K562 (cell line): ENCODE results near the gene TTC9B. TPM values are rescaled to one million over a fixed set of nuclear protein-coding genes. Genes with fewer than 3 reads are reported as not detected.
A peak's percentile ranks its signal among the peaks of the same experiment; 100 is the strongest.

Experiments used
- DACH1 ChIP-seq: fragments of 450-650 bp; IDR thresholded peaks from 2 replicates; pipeline ENCODE4 v1.6.1; 2018; ENCODE audit not compliant: partially characterized antibody
- E2F6 ChIP-seq, 2 experiments: IDR thresholded peaks; 2 replicates each; pipeline ENCODE4 v1.6.1; 2011; ENCODE audit warnings: borderline replicate concordance in 1 of 2, control low read depth in 1 of 2, low read depth in 1 of 2, low read length in 1 of 2, mild to moderate bottlenecking in 1 of 2, mixed read lengths in 1 of 2, moderate library complexity in 1 of 2; ENCODE audit not compliant: insufficient read depth in 1 of 2, insufficient read length in 1 of 2, poor library complexity in 1 of 2, severe bottlenecking in 1 of 2; ENCODE audit errors: extremely low read depth in 1 of 2
- JUND ChIP-seq, 2 experiments: IDR thresholded peaks; 2 replicates in 1 of 2; 3 replicates in 1 of 2; pipeline ENCODE4 v1.6.1; 2011; ENCODE audit warnings: borderline replicate concordance in 2 of 2, low read depth in 2 of 2, low read length in 2 of 2, improper control_type of control experiment in 1 of 2, missing biosample characterization in 1 of 2, missing genetic modification characterization in 1 of 2, missing genetic modification reagents in 1 of 2
- MITF ChIP-seq: IDR thresholded peaks from 2 replicates; pipeline ENCODE4 v1.6.1; 2014; ENCODE audit warnings: antibody characterized with exemption
- NFE2 ChIP-seq: IDR thresholded peaks from 2 replicates; pipeline ENCODE4 v1.6.1; 2014; ENCODE audit warnings: antibody characterized with exemption, low read depth
- RCOR1 ChIP-seq, 2 experiments: IDR thresholded peaks; 2 replicates each; pipeline ENCODE4 v1.6.1; 2012; ENCODE audit warnings: low read depth in 2 of 2, low read length in 2 of 2, borderline replicate concordance in 1 of 2, improper control_type of control experiment in 1 of 2
- SAFB ChIP-seq: fragments of 200-400 bp; formaldehyde crosslinking; IDR thresholded peaks from 2 replicates; pipeline ENCODE4 v1.6.1; 2017; ENCODE audit warnings: low read depth, low read length, borderline replicate concordance
- SMARCE1 ChIP-seq: fragments of 450-650 bp; IDR thresholded peaks from 2 replicates; pipeline ENCODE4 v1.7.1; 2016; ENCODE audit warnings: mild to moderate bottlenecking
- SREBF2 ChIP-seq: sonication (generic); formaldehyde crosslinking; IDR thresholded peaks from 2 replicates; pipeline ENCODE4 v1.4.0; 2020; ENCODE audit warnings: mild to moderate bottlenecking, missing genetic modification reagents
- TAF15 ChIP-seq: fragments of 200-400 bp; formaldehyde crosslinking; IDR thresholded peaks from 2 replicates; pipeline ENCODE4 v1.6.1; 2017; ENCODE audit warnings: mild to moderate bottlenecking, low read depth, low read length, moderate library complexity
- TFE3 ChIP-seq: fragments of 450-650 bp; formaldehyde crosslinking; IDR thresholded peaks from 2 replicates; pipeline ENCODE4 v1.4.0; 2020; ENCODE audit warnings: mild to moderate bottlenecking, mixed read lengths
- TOE1 ChIP-seq, 2 experiments: fragments of 450-650 bp in 1 of 2; sonication (generic) in 1 of 2; formaldehyde crosslinking in 1 of 2; IDR thresholded peaks; 2 replicates each; pipeline versions ENCODE4 v1.7.1 to v1.8.0; 2016 to 2022; ENCODE audit warnings: borderline replicate concordance in 2 of 2, mild to moderate bottlenecking in 2 of 2, antibody characterized with exemption in 1 of 2, inconsistent platforms in 1 of 2, low read depth in 1 of 2, missing genetic modification reagents in 1 of 2, moderate library complexity in 1 of 2
- USF2 ChIP-seq: sonication (generic); formaldehyde crosslinking; IDR thresholded peaks from 2 replicates; pipeline ENCODE4 v1.5.0; 2020; ENCODE audit warnings: missing genetic modification reagents
- ZNF232 ChIP-seq: sonication (generic); formaldehyde crosslinking; IDR thresholded peaks from 2 replicates; pipeline ENCODE4 v1.8.0; 2022; ENCODE audit warnings: mild to moderate bottlenecking, missing genetic modification reagents
- ZNF740 ChIP-seq, 3 experiments: fragments of 200-800 bp in 1 of 3; sonication (Bioruptor generic) in 1 of 3; sonication (generic) in 1 of 3; formaldehyde crosslinking in 1 of 3; IDR thresholded peaks; 2 replicates each; pipeline versions ENCODE4 v1.6.1 to v1.8.0; 2016 to 2022; ENCODE audit warnings: mild to moderate bottlenecking in 2 of 3, missing compliant biosample characterization in 2 of 3, missing genetic modification characterization in 2 of 3, missing genetic modification reagents in 1 of 3
- polyA plus RNA-seq, 8 experiments: library from polyadenylated mRNA; depleted of rRNA in 4 of 8; stranded (reverse) in 5 of 8; unstranded in 3 of 8; fragments of >200 nt; fragmentation: Nextera tagmentation in 2 of 8; fragmentation: Illumina TruSeq in 1 of 8; extraction: Ambion mirVana in 2 of 8; extraction: Trizol in 1 of 8; gene quantifications; 2 replicates each; pipeline versions ENCODE4 v1.2.1 to v1.2.3, GENCODE V29; 2011 to 2014; ENCODE audit warnings: inconsistent platforms in 1 of 8, missing spikeins in 1 of 8
- total RNA-seq, 7 experiments: library from RNA; depleted of rRNA in 6 of 7; stranded (reverse); fragments of >200 nt in 6 of 7; fragmentation: Illumina TruSeq in 2 of 7; extraction: Trizol in 2 of 7; gene quantifications; 2 replicates each; pipeline versions ENCODE4 v1.2.1 to v1.2.3, GENCODE V29; 2011 to 2021; ENCODE audit warnings: low replicate concordance in 1 of 7
- TF ChIP-seq, protein P1 (sequence below): conservative IDR thresholded peaks from 2 replicates; pipeline ENCODE4 v1.6.1; 2011; ENCODE audit warnings: low read depth, mild to moderate bottlenecking, low read length; ENCODE audit not compliant: control insufficient read depth

Gene TTC9B
- total and polyA plus RNA-seq, 9 of the 15 experiments (the other 6 are each of a cell fraction or from before 2014, with no cell fraction given), result 0.06 to 0.14 TPM; not detected in 7

- TF ChIP-seq, protein P1, sequence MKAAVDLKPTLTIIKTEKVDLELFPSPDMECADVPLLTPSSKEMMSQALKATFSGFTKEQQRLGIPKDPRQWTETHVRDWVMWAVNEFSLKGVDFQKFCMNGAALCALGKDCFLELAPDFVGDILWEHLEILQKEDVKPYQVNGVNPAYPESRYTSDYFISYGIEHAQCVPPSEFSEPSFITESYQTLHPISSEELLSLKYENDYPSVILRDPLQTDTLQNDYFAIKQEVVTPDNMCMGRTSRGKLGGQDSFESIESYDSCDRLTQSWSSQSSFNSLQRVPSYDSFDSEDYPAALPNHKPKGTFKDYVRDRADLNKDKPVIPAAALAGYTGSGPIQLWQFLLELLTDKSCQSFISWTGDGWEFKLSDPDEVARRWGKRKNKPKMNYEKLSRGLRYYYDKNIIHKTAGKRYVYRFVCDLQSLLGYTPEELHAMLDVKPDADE, result no peak
- TF ChIP-seq DACH1 (peak; percentile 87), SREBF2 (CRISPR knock-in tag) (peak; percentile 94; the same call in 1 of the 2 replicates), RCOR1 (IDR thresholded peaks at IDR 0.05; ENCODE audit: borderline replicate concordance in 1 of 2, low read depth in 2 of 2, low read length in 2 of 2) (peak in 1 of 2 experiments; percentile 15; a peak in 1 of 4 replicates), TAF15 (no peak), TOE1 (IDR thresholded peaks at IDR 0.05; ENCODE audit: borderline replicate concordance) (peak; percentile 95), TOE1 (CRISPR knock-in tag; IDR thresholded peaks at IDR 0.05; ENCODE audit: borderline replicate concordance, low read depth) (no peak), TFE3 (CRISPR knock-in tag) (peak; percentile 95), E2F6 (IDR thresholded peaks at IDR 0.05; ENCODE audit: borderline replicate concordance in 1 of 2, extremely low read depth in 1 of 2, insufficient read depth in 1 of 2, insufficient read length in 1 of 2, low read depth in 1 of 2, low read length in 1 of 2, poor library complexity in 1 of 2, severe bottlenecking in 1 of 2) (peak in 1 of 2 experiments; percentile 88), USF2 (CRISPR knock-in tag) (peak; percentile 67), SMARCE1 (peak; percentile 54; the same call in 1 of the 2 replicates), ZNF740 (CRISPR knock-in tag; IDR thresholded peaks at IDR 0.05) (no peak), ZNF740 (tag; IDR thresholded peaks at IDR 0.05) (no peak), JUND (IDR thresholded peaks at IDR 0.05; ENCODE audit: borderline replicate concordance, low read depth, low read length) (peak; percentile 85; the same call in 1 of the 2 replicates), JUND (tag; IDR thresholded peaks at IDR 0.05; ENCODE audit: borderline replicate concordance, low read depth, low read length) (peak; percentile 79; the same call in 1 of the 3 replicates), MITF (peak; percentile 53; the same call in 1 of the 2 replicates), NFE2 (peak; percentile 42; the same call in 1 of the 2 replicates), ZNF232 (CRISPR knock-in tag) (no peak), SAFB (no peak)
Observed at GRCh38 chr19:40219721-40220276, 1.6 kb upstream of the TTC9B start (continued).
